ENCODE data around the gene CNMD. TPM values are rescaled to one million over a fixed set of nuclear protein-coding genes. Genes with fewer than 3 reads are reported as not detected.

The CNMD gene
- total RNA-seq: not detected

DNA sequence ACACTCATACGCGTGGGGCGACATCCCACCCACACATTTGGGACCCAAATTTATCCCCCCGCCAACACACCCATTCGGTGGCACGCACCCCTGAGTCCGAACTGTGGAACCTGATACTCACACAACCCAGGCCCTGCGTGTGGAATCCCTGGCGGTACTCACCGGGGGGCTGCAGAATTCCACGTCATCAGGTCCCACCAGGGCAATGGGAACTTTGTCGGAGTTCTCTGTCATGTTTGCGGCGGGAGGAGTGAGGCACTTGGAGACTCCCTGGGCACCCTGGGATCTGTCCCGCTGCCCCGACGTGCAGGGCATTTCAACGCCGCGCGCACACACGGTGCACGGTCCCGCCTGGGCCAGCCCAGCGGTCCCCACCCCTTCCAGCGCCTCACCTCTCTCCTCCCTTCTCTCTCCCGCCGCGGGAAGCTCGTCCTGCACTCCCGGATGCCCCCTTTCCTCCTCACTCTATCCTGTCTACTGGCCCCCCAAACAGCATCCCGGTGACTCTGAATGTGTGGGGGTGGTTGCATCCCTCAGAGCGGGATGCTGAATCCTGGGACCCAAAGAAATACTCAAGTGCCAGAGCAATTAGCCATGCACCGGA, at the start of gene CNMD:
TSS of gene CNMD (minus strand) at position 353 of the 604 bp plus-strand sequence. CDS start at position 234, 119 bp downstream.
- no peak within 1 kb of the TSS for H3K4me3 Mint-ChIP-seq
- no peaks in the 10 kb centered on the region for H3K36me3 Mint-ChIP-seq
- H3K4me1 Mint-ChIP-seq (ENCODE audit: low read depth in 2 of 2): peaks cover 0 to 2% of the 10 kb centered on the region in 2 donors
- no peak for ATAC-seq
- no peaks in the 10 kb centered on the region for H3K9me3 Mint-ChIP-seq
- DNase-seq (ENCODE audit: low spot score): no peak
- H3K27ac Mint-ChIP-seq: no peak within 1 kb of the TSS
- peaks cover 40 to 59% of the 10 kb centered on the region in 2 donors for H3K27me3 Mint-ChIP-seq

DNA sequence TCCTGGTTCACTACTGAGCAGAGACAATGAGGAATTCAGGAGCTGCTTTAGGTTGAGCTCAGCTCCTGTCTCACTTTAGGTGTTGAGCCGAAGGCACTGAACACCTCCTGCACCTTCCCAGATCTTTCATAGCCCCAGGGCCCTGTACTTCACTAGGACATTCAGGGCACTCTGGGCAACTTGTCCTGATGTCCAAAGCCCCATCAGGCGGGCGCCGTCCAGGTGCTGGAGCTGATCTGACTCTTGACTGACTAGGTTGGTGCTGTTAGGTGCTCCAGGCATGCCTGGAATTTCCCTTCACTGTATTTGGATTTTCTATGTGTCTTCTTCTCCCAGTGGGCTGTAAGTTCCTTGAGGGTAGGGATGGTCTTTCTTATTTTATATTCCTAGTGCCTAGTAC, 48.4 kb upstream of the CNMD start:
- no peaks in the 10 kb centered on the region for H3K4me1 Mint-ChIP-seq (ENCODE audit: low read depth in 2 of 2)
- no peaks in the 10 kb centered on the region for H3K36me3 Mint-ChIP-seq
- peaks cover 4 to 32% of the 10 kb centered on the region in 2 donors for H3K27me3 Mint-ChIP-seq
- H3K9me3 Mint-ChIP-seq: no peaks in the 10 kb centered on the region
- H3K27ac Mint-ChIP-seq: no peak overlapping the region
- no peak for ATAC-seq
- no peak for DNase-seq (ENCODE audit: low spot score)
- no peak overlapping the region for H3K4me3 Mint-ChIP-seq

DNA sequence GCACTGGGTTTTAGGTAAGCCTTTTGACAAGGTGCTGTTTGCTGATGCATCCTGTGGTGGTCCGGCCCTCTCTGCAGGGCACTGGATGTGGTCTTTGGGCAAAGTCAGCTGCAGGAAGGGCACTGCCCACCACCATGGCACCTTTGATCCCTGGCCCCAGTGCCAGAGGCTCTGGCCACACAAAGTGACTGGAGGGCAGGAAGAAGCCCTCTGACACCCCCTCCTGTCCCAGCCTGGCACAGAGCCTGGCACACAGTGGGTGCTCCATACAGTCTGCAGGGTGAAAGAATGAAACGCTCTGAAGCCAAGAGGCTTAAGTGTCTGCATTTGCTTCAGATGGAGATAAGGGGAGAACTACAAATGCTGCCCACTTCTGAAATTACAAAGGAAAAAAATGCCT, 47.6 kb upstream of the CNMD start:
- H3K4me3 Mint-ChIP-seq: no peak overlapping the region

DNA sequence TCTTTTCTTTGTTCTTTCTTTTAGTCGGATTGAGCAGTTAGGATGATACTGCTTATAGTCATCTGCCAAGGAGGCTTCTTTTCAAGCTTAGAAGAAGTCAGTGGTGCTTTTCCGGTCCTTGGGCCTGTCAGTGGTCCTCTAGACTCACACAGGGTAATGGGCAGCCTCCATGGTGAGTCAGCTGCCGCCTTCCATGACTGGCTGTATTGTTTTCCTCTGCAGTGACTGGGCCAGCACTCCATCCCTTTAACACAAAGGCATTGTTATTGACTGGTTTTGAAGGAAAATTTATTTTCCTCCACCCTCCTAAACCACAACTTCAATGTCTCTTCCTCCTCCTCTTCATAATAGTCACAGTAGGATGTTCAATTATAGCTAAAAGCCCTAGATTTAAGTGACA, 47.1 kb upstream of the CNMD start:
- Mint-ChIP-seq H3K4me1 (ENCODE audit: low read depth in 2 of 2) (no peaks in the 10 kb centered on the region), H3K36me3 (no peaks in the 10 kb centered on the region), H3K9me3 (no peaks in the 10 kb centered on the region), H3K27me3 (peaks cover 4 to 33% of the 10 kb centered on the region in 2 donors), H3K4me3 (no peak overlapping the region), H3K27ac (no peak overlapping the region)
- no peak for ATAC-seq
- DNase-seq (ENCODE audit: low spot score): no peak

More for the DNA sequence above, 47.6 kb upstream of the CNMD start:
- no peaks in the 10 kb centered on the region for H3K9me3 Mint-ChIP-seq
- H3K4me1 Mint-ChIP-seq (ENCODE audit: low read depth in 2 of 2): no peaks in the 10 kb centered on the region
- peaks cover 4 to 33% of the 10 kb centered on the region in 2 donors for H3K27me3 Mint-ChIP-seq
- ATAC-seq (no peak), DNase-seq (ENCODE audit: low spot score) (no peak)
- H3K27ac Mint-ChIP-seq: no peak overlapping the region
- H3K36me3 Mint-ChIP-seq: no peaks in the 10 kb centered on the region

DNA sequence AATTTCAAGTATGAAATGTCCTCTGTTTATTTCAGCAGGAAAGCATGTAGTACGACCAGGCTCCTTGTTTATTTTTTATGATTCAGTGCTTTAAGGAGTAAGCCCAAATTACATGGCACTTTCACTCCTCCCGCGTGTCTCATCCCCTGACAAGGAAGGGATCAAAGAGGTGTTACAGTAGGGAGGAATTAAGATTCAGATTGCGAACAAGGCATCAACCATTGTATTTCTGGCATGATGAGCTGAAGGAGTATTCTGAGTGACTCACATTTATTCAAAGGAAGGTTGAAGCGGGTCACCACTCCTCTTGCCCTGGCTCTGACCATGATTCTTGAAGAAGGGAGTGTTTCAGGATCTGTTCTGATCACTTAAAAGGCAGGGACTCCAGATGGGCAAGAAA, 46.1 kb upstream of the CNMD start:
- Mint-ChIP-seq H3K4me3 (no peak overlapping the region), H3K27me3 (peaks cover 7 to 39% of the 10 kb centered on the region in 2 donors), H3K4me1 (ENCODE audit: low read depth in 2 of 2) (no peaks in the 10 kb centered on the region), H3K9me3 (no peaks in the 10 kb centered on the region), H3K27ac (no peak overlapping the region), H3K36me3 (no peaks in the 10 kb centered on the region)
- ATAC-seq (no peak), DNase-seq (ENCODE audit: low spot score) (no peak)

DNA sequence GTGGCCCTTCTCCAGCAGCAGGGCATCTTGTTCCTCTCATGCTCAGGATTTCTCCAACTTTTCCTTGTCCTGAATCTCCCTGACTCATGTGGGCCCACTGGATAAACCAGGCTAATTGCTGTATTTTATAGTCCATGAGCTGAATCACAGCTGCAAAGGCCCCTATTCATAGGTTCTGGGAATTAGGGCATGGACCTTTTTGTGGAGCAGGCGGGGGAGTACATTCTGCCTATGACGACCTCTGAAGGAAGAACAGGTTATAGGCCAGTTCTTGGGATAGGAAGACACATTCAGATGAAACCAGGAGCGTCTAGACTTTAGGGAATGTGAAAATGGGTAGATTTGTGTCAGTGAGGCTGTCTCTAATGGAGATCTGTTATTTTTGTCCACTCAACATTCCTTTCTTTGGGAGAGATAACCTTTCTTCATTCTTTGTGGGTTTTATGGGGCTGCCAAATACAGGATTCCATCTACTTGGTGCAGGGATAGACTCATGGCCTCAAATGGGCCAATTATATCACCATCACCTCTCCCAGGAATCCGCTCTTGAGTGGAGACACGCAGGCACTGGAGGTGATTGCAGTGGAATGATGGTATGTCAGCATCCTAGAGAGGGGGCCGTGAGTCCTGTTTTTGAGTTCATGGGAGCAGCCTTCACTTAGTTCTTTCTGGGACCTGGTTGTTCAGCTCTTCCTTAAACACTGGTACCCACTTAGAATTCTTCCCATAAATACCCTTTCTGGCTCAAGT, 45.1 kb upstream of the CNMD start:
- Mint-ChIP-seq H3K27ac (no peak overlapping the region), H3K36me3 (no peaks in the 10 kb centered on the region), H3K4me3 (no peak overlapping the region), H3K27me3 (peaks cover 4 to 34% of the 10 kb centered on the region in 2 donors), H3K9me3 (no peaks in the 10 kb centered on the region), H3K4me1 (ENCODE audit: low read depth in 2 of 2) (no peaks in the 10 kb centered on the region)
- ATAC-seq (no peak), DNase-seq (ENCODE audit: low spot score) (no peak)

DNA sequence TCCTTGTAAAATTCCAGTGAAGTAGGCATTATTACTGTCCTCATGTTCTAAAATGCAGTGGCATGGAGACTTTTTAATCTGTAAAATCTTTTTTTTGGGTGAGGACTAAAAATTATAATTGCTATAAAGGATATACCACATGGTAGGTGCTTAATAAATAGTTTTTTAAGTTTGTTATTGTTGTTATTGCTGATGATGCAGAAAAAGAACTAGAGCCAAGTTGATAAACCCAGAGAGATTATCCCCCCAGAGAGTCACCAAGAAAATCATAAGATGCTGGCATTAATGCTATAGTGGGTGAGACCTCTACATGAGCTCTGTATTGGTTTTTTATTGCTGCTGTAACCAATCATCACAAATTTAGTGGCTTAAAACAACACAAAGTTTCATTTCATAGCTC, 44.3 kb upstream of the CNMD start:
- peaks cover 4 to 34% of the 10 kb centered on the region in 2 donors for H3K27me3 Mint-ChIP-seq
- no peak for DNase-seq (ENCODE audit: low spot score)
- no peak for ATAC-seq
- no peak overlapping the region for H3K4me3 Mint-ChIP-seq
- H3K27ac Mint-ChIP-seq: no peak overlapping the region
- H3K4me1 Mint-ChIP-seq (ENCODE audit: low read depth in 2 of 2): no peaks in the 10 kb centered on the region
- H3K9me3 Mint-ChIP-seq: no peaks in the 10 kb centered on the region
- no peaks in the 10 kb centered on the region for H3K36me3 Mint-ChIP-seq

DNA sequence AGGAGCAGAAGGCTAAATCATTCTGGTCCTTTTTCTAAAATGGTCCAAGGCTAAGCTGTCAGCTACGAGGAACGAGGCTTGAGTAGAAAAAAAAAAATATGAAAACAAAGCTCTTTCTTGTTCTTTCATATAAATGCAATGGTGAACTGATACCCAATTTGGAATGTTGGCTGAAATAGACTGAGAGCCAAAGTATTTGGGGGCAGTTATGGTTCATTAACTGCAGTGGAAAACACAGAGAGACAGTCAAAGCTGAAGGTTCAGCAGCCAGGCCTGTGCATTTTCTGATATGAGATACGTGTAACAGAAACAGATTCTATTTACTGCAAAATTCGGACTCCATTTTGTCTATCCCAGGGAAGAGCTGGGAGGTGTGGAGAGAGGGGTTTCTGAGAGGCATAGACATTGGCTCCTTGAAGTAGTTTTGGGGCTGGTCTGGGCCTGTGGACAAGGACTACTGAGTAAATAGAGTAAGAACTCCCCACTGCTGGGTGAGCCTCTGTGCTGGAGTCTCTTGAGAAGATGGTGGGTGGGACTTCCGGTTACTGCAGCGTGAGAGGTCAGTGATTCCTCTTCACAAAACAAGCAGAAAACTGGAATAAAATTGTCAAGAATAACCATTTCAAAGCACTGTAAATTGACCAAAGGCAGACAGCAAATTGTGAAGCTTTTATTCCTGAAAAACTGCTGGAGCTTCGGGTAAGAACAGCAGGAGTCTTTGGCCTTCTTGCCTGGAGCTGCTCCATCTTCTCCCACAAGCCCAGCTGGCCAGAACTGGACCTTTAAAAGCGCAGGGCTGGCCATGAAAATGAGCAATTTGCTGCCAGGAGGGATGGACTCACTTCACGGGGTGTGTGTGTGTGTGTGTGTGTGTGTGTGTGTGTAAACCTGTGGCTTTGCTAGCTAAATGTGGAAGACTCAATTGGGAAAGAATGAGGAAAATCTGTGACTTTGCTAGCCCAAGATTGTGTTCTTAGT, 43.1 kb upstream of the CNMD start:
- H3K27me3 Mint-ChIP-seq: peaks cover 4 to 34% of the 10 kb centered on the region in 2 donors

DNA sequence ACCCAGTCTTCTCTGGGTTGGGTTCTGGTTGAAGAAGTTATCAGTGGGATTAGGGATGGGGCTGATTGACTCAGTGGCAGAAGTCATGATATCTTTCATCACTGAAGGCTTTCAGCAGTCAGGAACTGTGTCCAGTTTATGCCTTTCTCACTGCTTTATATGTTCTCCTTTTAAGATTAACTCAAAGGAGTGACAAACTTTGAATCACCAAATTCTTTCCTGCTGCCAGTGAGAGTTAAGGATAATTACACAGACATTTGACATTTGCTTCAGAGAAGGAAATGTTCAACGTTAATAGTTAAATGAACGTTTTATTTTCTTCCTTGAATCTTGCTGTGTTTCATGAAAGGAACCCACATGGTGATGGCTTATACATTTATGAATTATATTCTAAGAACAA, 41.0 kb upstream of the CNMD start:
- ATAC-seq (no peak), DNase-seq (ENCODE audit: low spot score) (no peak)
- H3K4me1 Mint-ChIP-seq (ENCODE audit: low read depth in 2 of 2): no peaks in the 10 kb centered on the region
- peaks cover 4 to 42% of the 10 kb centered on the region in 2 donors for H3K27me3 Mint-ChIP-seq
- no peaks in the 10 kb centered on the region for H3K36me3 Mint-ChIP-seq
- no peak overlapping the region for H3K27ac Mint-ChIP-seq
- H3K9me3 Mint-ChIP-seq: no peaks in the 10 kb centered on the region
- no peak overlapping the region for H3K4me3 Mint-ChIP-seq

More for the DNA sequence above, 43.1 kb upstream of the CNMD start:
- no peak overlapping the region for H3K4me3 Mint-ChIP-seq
- ATAC-seq (no peak), DNase-seq (ENCODE audit: low spot score) (no peak)
- H3K9me3 Mint-ChIP-seq: no peaks in the 10 kb centered on the region
- no peaks in the 10 kb centered on the region for H3K4me1 Mint-ChIP-seq (ENCODE audit: low read depth in 2 of 2)
- no peak overlapping the region for H3K27ac Mint-ChIP-seq
- H3K36me3 Mint-ChIP-seq: no peaks in the 10 kb centered on the region

DNA sequence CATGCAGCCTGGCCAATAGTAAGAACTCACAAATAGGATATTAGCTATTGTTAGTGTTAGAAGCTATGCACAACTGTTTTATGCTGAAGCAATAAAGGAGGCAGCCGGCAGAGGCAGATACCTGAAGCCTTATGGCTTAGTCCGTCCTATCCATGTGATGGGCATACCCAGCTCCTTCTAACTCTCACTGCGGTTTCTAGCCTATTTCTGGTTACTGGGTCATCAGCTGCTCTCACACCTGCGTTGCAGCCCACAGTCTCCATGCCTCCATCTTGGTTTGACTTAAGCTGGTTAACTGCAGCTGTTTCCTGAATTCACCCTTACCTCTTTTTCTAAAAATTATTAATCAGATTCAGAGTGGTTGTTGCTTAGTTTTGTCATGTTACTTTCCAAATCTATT, 40.5 kb upstream of the CNMD start:
- no peaks in the 10 kb centered on the region for H3K36me3 Mint-ChIP-seq
- no peaks in the 10 kb centered on the region for H3K9me3 Mint-ChIP-seq
- H3K27me3 Mint-ChIP-seq: peaks cover 7 to 42% of the 10 kb centered on the region in 2 donors
- ATAC-seq (no peak), DNase-seq (ENCODE audit: low spot score) (no peak)
- no peak overlapping the region for H3K4me3 Mint-ChIP-seq
- no peaks in the 10 kb centered on the region for H3K4me1 Mint-ChIP-seq (ENCODE audit: low read depth in 2 of 2)
- no peak overlapping the region for H3K27ac Mint-ChIP-seq

DNA sequence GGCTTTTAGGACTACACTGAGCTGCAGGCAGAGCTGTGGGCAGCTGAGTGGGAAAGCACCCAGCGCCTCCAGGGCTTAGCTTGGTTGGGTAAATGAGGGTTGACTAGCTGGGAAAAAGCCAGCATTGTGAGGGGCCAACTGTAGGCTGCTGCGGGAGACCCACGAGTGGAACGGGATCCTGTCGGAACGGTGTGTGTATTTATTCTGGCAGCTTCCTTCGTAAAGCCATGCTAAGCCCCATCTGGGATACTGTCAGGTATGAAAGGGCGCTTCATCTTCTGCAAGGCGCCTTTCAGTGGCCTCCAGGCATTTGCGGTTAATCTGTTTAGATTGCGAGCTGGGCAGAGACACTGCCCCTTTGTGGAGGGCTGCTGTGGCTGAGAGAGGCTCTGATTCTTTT, 39.5 kb upstream of the CNMD start:
- H3K36me3 Mint-ChIP-seq: no peaks in the 10 kb centered on the region
- ATAC-seq (no peak), DNase-seq (ENCODE audit: low spot score) (no peak)
- no peak overlapping the region for H3K27ac Mint-ChIP-seq
- H3K4me3 Mint-ChIP-seq: no peak overlapping the region
- peaks cover 7 to 44% of the 10 kb centered on the region in 2 donors for H3K27me3 Mint-ChIP-seq
- no peaks in the 10 kb centered on the region for H3K9me3 Mint-ChIP-seq
- H3K4me1 Mint-ChIP-seq (ENCODE audit: low read depth in 2 of 2): no peaks in the 10 kb centered on the region

DNA sequence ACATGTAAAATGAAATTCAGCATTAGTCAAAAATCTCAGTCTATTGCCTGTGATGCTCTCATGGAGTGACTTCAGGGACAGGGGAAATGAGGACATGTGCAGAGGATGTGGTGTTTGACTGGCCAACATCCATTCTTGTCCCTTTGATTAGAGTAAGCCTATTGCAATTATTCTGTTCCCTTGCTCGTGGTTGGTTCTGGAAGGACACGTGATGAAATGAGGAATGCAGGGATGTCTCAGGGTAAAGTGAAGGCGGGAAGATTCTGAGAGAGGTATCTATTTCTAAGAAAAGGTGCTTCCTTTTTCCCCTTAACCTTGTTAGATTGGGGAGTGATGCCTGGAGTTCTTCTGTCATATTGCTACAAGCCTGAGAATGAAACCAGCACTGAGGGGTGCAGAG, 37.1 kb upstream of the CNMD start:
- Mint-ChIP-seq H3K27ac (no peak overlapping the region), H3K4me1 (ENCODE audit: low read depth in 2 of 2) (no peaks in the 10 kb centered on the region), H3K36me3 (no peaks in the 10 kb centered on the region), H3K4me3 (no peak overlapping the region), H3K27me3 (peaks cover 13 to 46% of the 10 kb centered on the region in 2 donors), H3K9me3 (no peaks in the 10 kb centered on the region)
- DNase-seq (ENCODE audit: low spot score) (no peak), ATAC-seq (no peak)

DNA sequence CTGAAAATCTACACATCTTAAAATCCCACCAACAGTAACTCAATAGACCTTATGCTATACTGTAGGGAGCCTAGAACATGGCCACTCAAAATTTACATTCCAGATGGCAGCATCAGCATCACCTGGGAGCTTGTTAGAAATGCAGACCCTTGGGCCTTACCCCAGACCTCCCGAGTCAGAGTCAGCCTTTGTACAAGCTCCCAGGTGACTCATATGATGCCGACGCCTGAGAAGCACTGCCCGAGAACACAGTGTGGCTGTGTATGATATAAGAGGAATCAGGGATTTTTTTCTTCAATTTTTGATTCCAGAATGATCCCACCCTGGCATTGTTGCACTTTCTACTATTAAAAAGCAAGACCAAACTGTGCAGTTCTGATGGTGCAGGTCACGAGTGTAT, 35.9 kb upstream of the CNMD start:
- Mint-ChIP-seq H3K27me3 (peaks cover 9 to 48% of the 10 kb centered on the region in 2 donors), H3K4me1 (ENCODE audit: low read depth in 2 of 2) (no peaks in the 10 kb centered on the region), H3K36me3 (no peaks in the 10 kb centered on the region), H3K9me3 (no peaks in the 10 kb centered on the region), H3K27ac (no peak overlapping the region), H3K4me3 (no peak overlapping the region)
- DNase-seq (ENCODE audit: low spot score) (no peak), ATAC-seq (no peak)

Data from natural killer cell treated with Interleukin-12 subunit alpha and Interleukin-12 subunit beta and Interleukin-15 and Interleukin-18, amount 100 ng/mL, for 72 hours (primary cell).